OCI-LY7 (cell line): ENCODE data around the gene LPXN. TPM values are rescaled to one million over a fixed set of nuclear protein-coding genes. Genes with fewer than 3 reads are reported as not detected.

ENCODE experiments used
- BruUV-seq: library from RNA; stranded (reverse); fragments of 400-500 nt; replicated peaks from 2 replicates; lab custom pipeline; 2021; lab: Mats Ljungman, UMichigan
- CTCF ChIA-PET: fragments of 300-600 bp; sonication (Branson Sonifier 250); formaldehyde crosslinking; loops from one replicate; lab custom pipeline; 2022; ENCODE audit warnings: antibody characterized with exemption; ENCODE audit not compliant: unreplicated experiment; lab: Charles Lee
- POLR2A ChIA-PET: fragments of 300-600 bp; sonication (Branson Sonifier 250); formaldehyde crosslinking; loops from one replicate; lab custom pipeline; 2022; ENCODE audit warnings: antibody characterized with exemption; lab: Charles Lee
- DNase-seq: peaks from one replicate; pipeline ENCODE4 v3.0.0-alpha.2; 2015; ENCODE audit warnings: low spot score
- H2AFZ ChIP-seq: fragments of 200-600 bp; sonication (generic), shearing (Covaris generic); 2 replicates; pipeline ENCODE4 v1.6.1; 2014; ENCODE audit warnings: mild to moderate bottlenecking, antibody characterized with exemption, low read length, moderate library complexity
- H3K27ac ChIP-seq: fragments of 200-600 bp; sonication (generic); 2 replicates; pipeline ENCODE4 v1.5.1; 2014; ENCODE audit warnings: mixed run types, low read depth, mild to moderate bottlenecking, moderate library complexity, low read length, inconsistent platforms; ENCODE audit not compliant: poor library complexity, severe bottlenecking
- H3K36me3 ChIP-seq: fragments of 200-600 bp; sonication (generic); 2 replicates; pipeline ENCODE4 v1.6.1; 2014; ENCODE audit warnings: mild to moderate bottlenecking, antibody characterized with exemption, low read length, moderate library complexity, mixed read lengths; ENCODE audit not compliant: insufficient read depth
- H3K4me1 ChIP-seq: fragments of 200-600 bp; sonication (generic); 2 replicates; pipeline ENCODE4 v1.5.1; 2014; ENCODE audit warnings: mild to moderate bottlenecking, low read length; ENCODE audit not compliant: insufficient read depth, poor library complexity, severe bottlenecking
- H3K4me2 ChIP-seq: fragments of 200-600 bp; sonication (generic); 2 replicates; pipeline ENCODE4 v1.6.1; 2014; ENCODE audit warnings: mild to moderate bottlenecking, low read length
- H3K4me3 ChIP-seq: fragments of 200-600 bp; sonication (generic); 2 replicates; pipeline ENCODE4 v1.5.1; 2014; ENCODE audit warnings: mild to moderate bottlenecking, low read depth, low read length; ENCODE audit not compliant: poor library complexity, severe bottlenecking
- H3K79me2 ChIP-seq: fragments of 200-600 bp; sonication (generic); 2 replicates; pipeline ENCODE4 v1.6.1; 2016; ENCODE audit warnings: low read depth, mild to moderate bottlenecking, low read length, moderate library complexity, mixed read lengths; ENCODE audit not compliant: insufficient read depth
- H3K9me2 ChIP-seq: fragments of 200-600 bp; sonication (generic); 2 replicates; pipeline ENCODE4 v1.6.1; 2016; ENCODE audit warnings: mild to moderate bottlenecking, low read length, mixed read lengths; ENCODE audit not compliant: insufficient read depth
- H3K9me3 ChIP-seq: fragments of 200-600 bp; sonication (generic); 2 replicates; pipeline ENCODE4 v1.6.1; 2014; ENCODE audit warnings: mild to moderate bottlenecking, mixed run types, low read length, mixed read lengths
- H4K20me1 ChIP-seq: fragments of 200-600 bp; sonication (generic); 2 replicates; pipeline ENCODE4 v1.6.1; 2014; ENCODE audit warnings: mild to moderate bottlenecking, antibody characterized with exemption, low read length, moderate library complexity, mixed read lengths; ENCODE audit not compliant: insufficient read depth
- CTCF ChIP-seq: fragments of 200-600 bp; sonication (generic); conservative IDR thresholded peaks from 2 replicates; pipeline ENCODE4 v1.5.1; 2014; ENCODE audit warnings: mild to moderate bottlenecking, antibody characterized with exemption, low read length, moderate library complexity, mixed read lengths
- EZH2phosphoT487 ChIP-seq: fragments of 200-600 bp; sonication (generic); IDR thresholded peaks from 2 replicates; pipeline ENCODE4 v1.6.1; 2018; ENCODE audit warnings: low read depth, borderline replicate concordance, mild to moderate bottlenecking, mixed run types, antibody characterized with exemption, low read length, moderate library complexity, mixed read lengths
- intact Hi-C: fragments of 100-400 bp; cut with micrococcal nuclease; formaldehyde crosslinking; loops from one replicate; pipeline ENCODE4 v1.10.0; 2022; ENCODE audit not compliant: unreplicated experiment
- total RNA-seq, 2 experiments: library from RNA; depleted of rRNA in 1 of 2; stranded (reverse); fragments of >200 nt in 1 of 2; shearing (Covaris generic) in 1 of 2; gene quantifications; 2 replicates each; pipeline ENCODE4 v1.2.3, GENCODE V29; 2014 to 2022

LPXN gene
- total RNA-seq, 2 experiments from 2014 or later: 79.3 to 130 TPM

- H3K4me1 ChIP-seq: peaks cover 39% of the 10 kb centered on the region
- TF ChIP-seq CTCF: peak; percentile 78
- TF ChIP-seq EZH2phosphoT487: no peak
- no TSS peak for BruUV-seq
- H2AFZ ChIP-seq: peak overlapping the region; percentile 16; the same call in 1 of the 2 replicates
- H4K20me1 ChIP-seq: peaks cover 23% of the 10 kb centered on the region
- peak; percentile 27 for DNase-seq
- CTCF ChIA-PET: interaction anchor here (0.6 to 1.6 kb wide), 2 partner anchors 9 to 864 kb away, joined by 3 to 4 read pairs; partner anchors contain the start of gene TMX2
- peak overlapping the region; percentile 79 for H3K4me3 ChIP-seq
- POLR2A ChIA-PET: interaction anchor here (0.6 to 2.8 kb wide), 9 partner anchors 9 to 1002 kb away, joined by 3 to 21 read pairs (median 5); no protein-coding TSS in a partner anchor
- H3K36me3 ChIP-seq: peaks cover 25% of the 10 kb centered on the region
- H3K9me2 ChIP-seq: no peaks in the 10 kb centered on the region
- intact Hi-C loops: loop anchor here (1.0 to 5.0 kb wide), 7 partner anchors 52 to 1250 kb away; partner anchors contain the start of genes OSBP, SELENOH and ZDHHC5
- H3K4me2 ChIP-seq: peak overlapping the region; percentile 96
- no peaks in the 10 kb centered on the region for H3K9me3 ChIP-seq
- H3K27ac ChIP-seq: peak overlapping the region; percentile 95
- H3K79me2 ChIP-seq: peaks cover 74% of the 10 kb centered on the region
Observed at GRCh38 chr11:58576887-58577471, 1.3 kb upstream of the LPXN start.

GRCh38 chr11:58574881-58575280 is 775 bp downstream of the LPXN start:
- DNase-seq: no peak
- H3K27ac ChIP-seq: peak overlapping the region; percentile 95
- TF ChIP-seq CTCF: no peak
- no peak for TF ChIP-seq EZH2phosphoT487
- H4K20me1 ChIP-seq: peaks cover 8% of the 10 kb centered on the region
- H3K79me2 ChIP-seq: peaks cover 72% of the 10 kb centered on the region
- H3K9me3 ChIP-seq: no peaks in the 10 kb centered on the region
- no peak overlapping the region for H2AFZ ChIP-seq
- H3K4me3 ChIP-seq: peak overlapping the region; percentile 79
- intact Hi-C loops: loop anchor here (5.0 kb wide), 5 partner anchors 212 to 1248 kb away; partner anchors contain the start of genes OSBP, SELENOH and ZDHHC5
- POLR2A ChIA-PET: interaction anchor here (1.7 kb wide), 1 partner anchor 11 kb away, joined by 7 read pairs; no protein-coding TSS in a partner anchor
- peak overlapping the region; percentile 96 for H3K4me2 ChIP-seq
- CTCF ChIA-PET: interaction anchor here (0.8 kb wide), 1 partner anchor 67 kb away, joined by 3 read pairs; the partner anchor contains the start of gene OR5B21
- no peaks in the 10 kb centered on the region for H3K9me2 ChIP-seq
- TSS peak; percentile 58 for BruUV-seq
- peaks cover 31% of the 10 kb centered on the region for H3K4me1 ChIP-seq
- peaks cover 21% of the 10 kb centered on the region for H3K36me3 ChIP-seq
